GM18498 (cell line): ENCODE data around the gene SLC19A2.
"Not testable (repeated sequence)": the region's sequence is repeated elsewhere in the genome, so short reads cannot be mapped to it uniquely, and the experiment has no call there.

Source experiments
- ATAC-seq: cut with Tn5 transposase; IDR thresholded peaks from one replicate; pipeline ENCODE4 v1.9.1; 2021; ENCODE audit warnings: mild to moderate bottlenecking, moderate library complexity; ENCODE audit not compliant: unreplicated experiment

Gene SLC19A2

GRCh38 chr1:169509354-169509753 lies 23.6 kb upstream of the SLC19A2 start:
- ATAC-seq = no peak

GRCh38 chr1:169508432-169509338 lies 22.9 kb upstream of the SLC19A2 start:
- no peak for ATAC-seq

GRCh38 chr1:169507413-169507812 lies 21.7 kb upstream of the SLC19A2 start:
- no peak for ATAC-seq

GRCh38 chr1:169503601-169504000 lies 17.9 kb upstream of the SLC19A2 start:
- ATAC-seq = not testable (repeated sequence)

- ATAC-seq = no peak
Measured at GRCh38 chr1:169499807-169500206, 14.1 kb upstream of the SLC19A2 start.

- no peak for ATAC-seq
Measured at GRCh38 chr1:169497317-169497716, 11.6 kb upstream of the SLC19A2 start.

GRCh38 chr1:169495916-169496315 lies 10.2 kb upstream of the SLC19A2 start:
- ATAC-seq = no peak

- no peak for ATAC-seq
Measured at GRCh38 chr1:169495046-169495775, 9.5 kb upstream of the SLC19A2 start.

GRCh38 chr1:169494343-169494742 lies 8.6 kb upstream of the SLC19A2 start:
- ATAC-seq = no peak

GRCh38 chr1:169493251-169493650 lies 7.5 kb upstream of the SLC19A2 start:
- ATAC-seq = no peak

GRCh38 chr1:169491845-169492281 lies 6.1 kb upstream of the SLC19A2 start:
- ATAC-seq = peak; percentile 60

- no peak for ATAC-seq
Measured at GRCh38 chr1:169488157-169488556, 2.4 kb upstream of the SLC19A2 start.

- no peak for ATAC-seq
Measured at GRCh38 chr1:169487561-169487960, 1.8 kb upstream of the SLC19A2 start.

- no peak for ATAC-seq
Measured at GRCh38 chr1:169487133-169487532, 1.4 kb upstream of the SLC19A2 start.

- ATAC-seq = no peak
Measured at GRCh38 chr1:169486281-169487051, 722 bp upstream of the SLC19A2 start.

- peak; percentile 24 for ATAC-seq
Measured at GRCh38 chr1:169484683-169485430, 887 bp downstream of the SLC19A2 start.

GRCh38 chr1:169484101-169484500 lies 1.6 kb downstream of the SLC19A2 start:
- no peak for ATAC-seq

GRCh38 chr1:169483500-169483966 lies 2.2 kb downstream of the SLC19A2 start:
- ATAC-seq = no peak

- no peak for ATAC-seq
Measured at GRCh38 chr1:169479363-169480066, 6.2 kb downstream of the SLC19A2 start.
